GM18519 (cell line): ENCODE data around the gene NEK8.
"Not testable (repeated sequence)": the region's sequence is repeated elsewhere in the genome, so short reads cannot be mapped to it uniquely, and the experiment has no call there.

ENCODE experiments used
- ATAC-seq: cut with Tn5 transposase; IDR thresholded peaks from one replicate; pipeline ENCODE4 v1.9.1; 2021; ENCODE audit warnings: mild to moderate bottlenecking, moderate library complexity; ENCODE audit not compliant: unreplicated experiment, low FRiP score

The NEK8 gene

GRCh38 chr17:28707339-28707720, 21.3 kb upstream of the NEK8 start:
- ATAC-seq = no peak

GRCh38 chr17:28710861-28711722, 17.5 kb upstream of the NEK8 start:
- peak; percentile 42 for ATAC-seq

- no peak for ATAC-seq
Observed at GRCh38 chr17:28711723-28712031, 16.9 kb upstream of the NEK8 start, which contains the start of gene PROCA1. Gene PROCA1 (minus strand): TSS chr17:28711888. CDS start chr17:28711660, 228 bp downstream.

GRCh38 chr17:28712032-28712704, 16.4 kb upstream of the NEK8 start:
- ATAC-seq = no peak

DNA sequence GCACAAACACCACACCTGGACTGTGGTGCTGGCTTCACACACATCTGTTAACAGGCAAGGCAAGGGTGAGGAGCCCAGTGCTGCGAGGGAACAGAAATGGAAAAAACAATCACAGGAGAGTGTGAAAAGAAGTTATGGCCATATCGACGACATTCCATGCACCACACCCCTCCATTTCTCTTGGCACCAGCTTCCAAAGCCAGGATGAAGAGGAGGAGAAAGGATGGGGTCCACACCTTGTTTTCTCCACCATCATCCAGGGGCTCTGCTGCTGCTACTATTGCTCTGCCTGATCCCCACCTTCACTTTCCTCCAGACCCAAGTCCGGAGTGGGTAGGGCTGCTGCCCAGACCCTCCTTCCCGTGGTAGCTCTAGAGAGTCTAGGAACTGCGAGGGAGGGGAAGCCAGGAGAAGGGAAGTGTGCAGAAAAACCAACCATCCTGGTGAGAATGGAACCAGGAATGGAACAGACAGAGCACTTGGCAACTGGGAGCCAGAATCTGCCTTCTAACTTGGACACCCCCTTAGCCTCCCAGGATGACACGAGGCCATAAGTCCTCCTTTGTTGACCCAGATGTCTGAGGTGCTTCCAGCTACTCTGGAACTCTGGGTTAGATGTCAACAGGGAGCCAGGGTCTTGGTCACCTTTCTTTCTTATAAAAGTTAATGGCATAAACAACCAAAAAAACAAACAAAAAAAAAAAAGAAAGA, 15.7 kb upstream of the NEK8 start:
- no peak for ATAC-seq

- no peak for ATAC-seq
Observed at GRCh38 chr17:28714281-28714680, 14.3 kb upstream of the NEK8 start.

- no peak for ATAC-seq
Observed at GRCh38 chr17:28715217-28715616, 13.4 kb upstream of the NEK8 start.

- ATAC-seq = no peak
Observed at GRCh38 chr17:28716740-28717577, 11.6 kb upstream of the NEK8 start.

DNA sequence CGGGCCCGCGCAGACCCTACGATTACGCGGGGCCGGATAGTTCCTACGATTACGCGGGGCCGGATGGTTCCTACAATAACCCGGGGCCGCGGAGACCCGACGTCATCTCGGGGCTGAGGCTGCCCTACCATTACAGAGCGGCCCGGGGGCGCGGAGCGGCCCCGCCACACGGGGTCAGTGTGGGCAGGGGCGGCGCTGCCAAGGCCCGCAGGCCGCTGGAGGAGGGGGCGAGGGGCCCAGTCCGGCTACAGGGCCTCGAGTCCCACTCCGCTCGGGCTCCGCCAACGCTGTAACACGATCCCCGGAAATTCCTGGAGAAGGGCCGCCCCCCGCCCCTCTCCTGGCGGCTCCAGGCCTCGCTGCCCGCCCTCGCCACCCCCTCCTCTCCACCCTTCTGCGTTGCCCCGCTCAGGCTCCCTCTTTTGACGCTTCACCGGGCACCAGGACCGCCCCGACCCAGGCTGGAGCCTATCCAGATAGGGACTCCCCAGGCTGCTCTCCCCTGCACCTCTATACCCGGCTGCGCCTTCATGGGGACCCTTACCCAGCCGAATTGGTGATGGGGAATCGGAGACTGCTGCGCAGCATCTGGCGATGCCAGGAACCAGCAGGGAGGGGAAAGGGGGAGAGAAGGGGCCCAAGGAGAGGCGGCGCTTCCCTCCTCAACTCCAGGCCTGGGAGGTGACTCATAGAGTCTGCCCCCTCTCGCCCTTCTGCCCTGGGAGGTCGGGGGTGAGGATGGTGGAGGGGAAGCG, 10.8 kb upstream of the NEK8 start, which contains the start of gene RAB34:
Gene RAB34 (minus strand): TSS at position 291 of the 755 bp plus-strand sequence. CDS start 602 bp downstream, outside the sequence.
- no peak for ATAC-seq

- no peak for ATAC-seq
Observed at GRCh38 chr17:28718333-28719020, 10.1 kb upstream of the NEK8 start.

DNA sequence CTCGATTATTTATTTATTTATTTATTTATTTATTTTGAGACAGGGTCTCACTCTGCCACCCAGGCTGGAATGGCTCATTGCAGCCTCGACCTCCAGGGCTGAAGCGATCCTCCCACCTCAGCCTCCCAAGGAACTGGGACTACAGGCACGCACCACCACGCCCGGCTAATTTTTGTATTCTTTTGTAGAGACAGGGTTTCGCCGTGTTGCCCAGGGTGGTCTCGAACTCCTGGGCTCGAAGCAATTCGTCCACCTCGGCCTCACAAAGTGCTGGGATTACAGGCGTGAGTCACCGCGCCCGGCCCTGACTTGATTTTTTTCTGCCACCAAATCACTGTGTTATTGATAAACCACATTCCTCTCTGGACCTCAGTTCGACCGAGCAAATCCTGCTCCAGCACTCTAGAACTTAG, 9.6 kb upstream of the NEK8 start:
- ATAC-seq = no peak

- ATAC-seq = no peak
Observed at GRCh38 chr17:28720247-28720996, 8.2 kb upstream of the NEK8 start.

DNA sequence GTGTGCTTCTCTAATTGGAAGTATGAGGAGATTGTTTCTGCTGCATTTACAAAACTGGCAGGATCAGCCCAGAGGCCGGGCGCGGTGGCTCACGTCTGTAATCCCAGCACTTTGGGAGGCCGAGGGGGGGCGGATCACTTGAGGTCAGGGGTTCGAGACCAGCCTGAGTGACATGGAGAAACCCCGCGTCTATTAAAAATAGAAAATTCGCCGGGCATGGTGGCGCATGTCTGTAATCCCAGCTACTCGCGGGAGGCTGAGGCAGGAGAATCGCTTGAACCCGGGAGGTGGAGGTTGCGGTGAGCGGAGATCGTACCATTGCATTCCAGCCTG, 7.6 kb upstream of the NEK8 start:
- ATAC-seq = not testable (repeated sequence)

GRCh38 chr17:28722417-28723158, 6.0 kb upstream of the NEK8 start:
- no peak for ATAC-seq

DNA sequence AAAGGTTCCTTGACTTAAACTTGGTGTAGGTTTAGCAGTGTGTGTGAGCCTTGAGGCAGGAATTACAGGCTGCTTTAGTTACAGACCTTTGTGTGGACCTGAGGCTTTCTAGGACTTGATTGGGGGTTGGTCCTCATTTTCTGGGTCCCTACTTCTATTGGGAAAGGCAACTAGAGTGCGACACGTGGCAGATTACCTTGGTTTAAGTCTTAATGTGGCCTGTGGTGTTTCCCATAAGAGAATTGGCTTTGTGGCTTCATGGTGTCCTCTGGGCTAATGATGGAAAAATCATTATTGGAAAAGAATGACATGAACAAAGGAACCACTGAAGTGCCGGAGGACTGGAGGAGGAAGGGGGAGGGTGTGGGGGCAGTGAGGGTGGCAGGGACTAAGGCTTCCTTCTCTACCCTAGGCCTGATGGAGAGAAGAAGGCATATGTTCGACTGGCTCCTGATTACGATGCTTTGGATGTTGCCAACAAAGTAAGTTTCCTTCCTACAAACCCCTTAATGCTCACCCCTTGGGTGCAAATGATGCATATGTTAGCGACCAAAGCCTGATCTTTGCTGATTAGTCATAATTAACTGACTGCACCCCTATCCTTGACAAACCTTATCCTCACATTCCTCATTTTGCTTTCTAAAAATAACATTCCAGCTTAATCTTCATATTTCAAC, 5.3 kb upstream of the NEK8 start:
- ATAC-seq = no peak

DNA sequence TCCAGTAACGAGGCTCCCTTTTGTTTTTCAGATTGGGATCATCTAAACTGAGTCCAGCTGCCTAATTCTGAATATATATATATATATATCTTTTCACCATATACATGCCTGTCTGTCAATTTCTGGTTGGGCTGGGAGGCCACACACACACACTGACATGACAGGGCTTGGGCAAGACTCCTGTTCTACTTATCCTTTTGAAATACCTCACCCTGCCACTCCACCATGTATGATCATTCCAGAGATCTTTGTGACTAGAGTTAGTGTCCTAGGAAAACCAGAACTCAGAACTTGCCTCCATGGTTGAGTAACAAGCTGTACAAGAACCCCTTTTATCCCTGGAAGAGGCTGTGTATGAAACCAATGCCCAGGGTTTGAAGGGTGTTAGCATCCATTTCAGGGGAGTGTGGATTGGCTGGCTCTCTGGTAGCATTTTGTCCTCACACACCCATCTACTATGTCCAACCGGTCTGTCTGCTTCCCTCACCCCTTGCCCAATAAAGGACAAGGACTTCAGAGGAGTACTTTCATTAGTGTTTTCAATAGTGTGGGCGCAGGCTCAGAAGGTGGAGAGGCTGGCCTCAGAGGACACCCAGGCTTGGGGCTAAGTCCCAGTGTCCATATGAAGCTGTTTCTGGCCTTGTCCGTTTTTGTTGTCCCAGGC, 4.6 kb upstream of the NEK8 start:
- not testable (repeated sequence) for ATAC-seq
